Measurements from ENCODE around the gene ACADSB. TPM values are rescaled to one million over a fixed set of nuclear protein-coding genes. Genes with fewer than 3 reads are reported as not detected.

The ACADSB gene
- total and polyA plus RNA-seq, 2 donors (not counting 1 experiment from before 2014, with no cell fraction given) = 6.8 to 27.8 TPM

- no peaks in the 10 kb centered on the region for H4K20me1 ChIP-seq (ENCODE audit: control insufficient read depth, insufficient read depth, low read length, poor library complexity, severe bottlenecking)
- H3K27ac Mint-ChIP-seq = no peak overlapping the region
- POLR2A ChIA-PET = no interaction called here
- WGBS (ENCODE audit: insufficient coverage) = 94% methylated on average over 4 of the region's 7 CpGs
- no peaks in the 10 kb centered on the region for H3K27me3 Mint-ChIP-seq
- DNase-seq = no peak
- no peaks in the 10 kb centered on the region for H3K79me2 ChIP-seq (ENCODE audit: control insufficient read depth, insufficient read depth, low read length)
- H3K4me2 ChIP-seq (replicated peaks; ENCODE audit: low read depth, low read length, poor library complexity, severe bottlenecking) = no peak overlapping the region
- H3K27ac ChIP-seq (ENCODE audit: low read length in 2 of 2) = no peak overlapping the region
- H3K9me3 Mint-ChIP-seq (ENCODE audit: insufficient read depth) = no peaks in the 10 kb centered on the region
- CTCF ChIA-PET = no interaction called here
- no peak overlapping the region for H3K9ac ChIP-seq (ENCODE audit: low read length)
- ATAC-seq (ENCODE audit: low read depth) = no peak
- H3K4me3 ChIP-seq (ENCODE audit: control extremely low read depth in 1 of 5, extremely low read depth in 1 of 5, insufficient read depth in 1 of 5, low read depth in 2 of 5, low read length in 4 of 5) = no peak overlapping the region
- H3K27me3 ChIP-seq (replicated peaks in 1 of 4; ENCODE audit: control extremely low read depth in 1 of 4, control insufficient read depth in 3 of 4, insufficient read depth in 4 of 4, low read length in 3 of 4) = no peaks in the 10 kb centered on the region
- H3K4me3 Mint-ChIP-seq = no peak overlapping the region
- no peaks in the 10 kb centered on the region for H3K4me1 ChIP-seq (ENCODE audit: control insufficient read depth in 2 of 2, insufficient read depth in 2 of 2, low read length in 2 of 2)
- no peak overlapping the region for H2AFZ ChIP-seq (ENCODE audit: insufficient read depth, low read depth, low read length, poor library complexity, severe bottlenecking)
- intact Hi-C loops (cut with micrococcal nuclease) = no loop called here
- H3K36me3 ChIP-seq (replicated peaks in 1 of 2; ENCODE audit: control extremely low read depth in 1 of 2, control insufficient read depth in 1 of 2, extremely low read depth in 1 of 2, insufficient read depth in 2 of 2, low read length in 1 of 2) = no peaks in the 10 kb centered on the region
- no peak for TF ChIP-seq CTCF (IDR thresholded peaks at IDR 0.05)
- TF ChIP-seq EZH2 (IDR thresholded peaks at IDR 0.05; ENCODE audit: borderline replicate concordance, insufficient read depth, low read depth, low read length, poor library complexity, severe bottlenecking) = no peak
- H3K9me3 ChIP-seq (ENCODE audit: control extremely low read depth in 1 of 3, control insufficient read depth in 2 of 3, insufficient read depth in 1 of 3, low read length in 2 of 3) = no peaks in the 10 kb centered on the region
- H3K4me1 Mint-ChIP-seq = no peaks in the 10 kb centered on the region
These were observed 9.7 kb downstream of the ACADSB start for GRCh38 chr10:123018531-123018930.

- no peaks in the 10 kb centered on the region for H3K36me3 ChIP-seq (replicated peaks in 1 of 2; ENCODE audit: control extremely low read depth in 1 of 2, control insufficient read depth in 1 of 2, extremely low read depth in 1 of 2, insufficient read depth in 2 of 2, low read length in 1 of 2)
- ATAC-seq (ENCODE audit: low read depth) (no peak), DNase-seq (no peak)
- no peak overlapping the region for H3K4me3 ChIP-seq (ENCODE audit: control extremely low read depth in 1 of 5, extremely low read depth in 1 of 5, insufficient read depth in 1 of 5, low read depth in 2 of 5, low read length in 4 of 5)
- WGBS (ENCODE audit: insufficient coverage) = no CpG with 5 or more reads among the region's 3 CpGs
- peaks cover 0 to under 1% of the 10 kb centered on the region in 2 donors for H3K4me1 ChIP-seq (ENCODE audit: control insufficient read depth in 2 of 2, insufficient read depth in 2 of 2, low read length in 2 of 2)
- no peak overlapping the region for H3K27ac ChIP-seq (ENCODE audit: low read length in 2 of 2)
- H3K79me2 ChIP-seq (ENCODE audit: control insufficient read depth, insufficient read depth, low read length) = no peaks in the 10 kb centered on the region
- H3K4me1 Mint-ChIP-seq = peaks cover 3% of the 10 kb centered on the region
- H3K9me3 ChIP-seq (ENCODE audit: control extremely low read depth in 1 of 3, control insufficient read depth in 2 of 3, insufficient read depth in 1 of 3, low read length in 2 of 3) = no peaks in the 10 kb centered on the region
- no peak overlapping the region for H2AFZ ChIP-seq (ENCODE audit: insufficient read depth, low read depth, low read length, poor library complexity, severe bottlenecking)
- H3K4me3 Mint-ChIP-seq = no peak overlapping the region
- no peak overlapping the region for H3K4me2 ChIP-seq (replicated peaks; ENCODE audit: low read depth, low read length, poor library complexity, severe bottlenecking)
- H3K27me3 ChIP-seq (replicated peaks in 1 of 4; ENCODE audit: control extremely low read depth in 1 of 4, control insufficient read depth in 3 of 4, insufficient read depth in 4 of 4, low read length in 3 of 4) = no peaks in the 10 kb centered on the region
- CTCF ChIA-PET = interaction anchor here (1.0 kb wide), 1 partner anchor 9 kb away, joined by 3 read pairs; no protein-coding TSS in a partner anchor
- H3K27me3 Mint-ChIP-seq = no peaks in the 10 kb centered on the region
- H4K20me1 ChIP-seq (ENCODE audit: control insufficient read depth, insufficient read depth, low read length, poor library complexity, severe bottlenecking) = no peaks in the 10 kb centered on the region
- no peak overlapping the region for H3K9ac ChIP-seq (ENCODE audit: low read length)
- H3K9me3 Mint-ChIP-seq (ENCODE audit: insufficient read depth) = no peaks in the 10 kb centered on the region
- H3K27ac Mint-ChIP-seq = no peak overlapping the region
- POLR2A ChIA-PET = no interaction called here
- intact Hi-C loops (cut with micrococcal nuclease) = no loop called here
- no peak for TF ChIP-seq CTCF (IDR thresholded peaks at IDR 0.05)
These were observed 10.5 kb downstream of the ACADSB start for GRCh38 chr10:123019264-123019663.

All from B cell (primary cell).